ENCODE results near the gene CDC37. TPM values are rescaled to one million over a fixed set of nuclear protein-coding genes. Genes with fewer than 3 reads are reported as not detected.
"Not testable (repeated sequence)": the region's sequence is repeated elsewhere in the genome, so short reads cannot be mapped to it uniquely, and the experiment has no call there.

Gene CDC37
- total RNA-seq, 1 experiment from 2014 or later: 560 TPM

GRCh38 chr19:10399878-10400277, 3.5 kb downstream of the CDC37 start:
- Histone ChIP-seq H3K4me3 (ENCODE audit: low read length) (no peak overlapping the region), H3K9me3 (ENCODE audit: low read length) (no peaks in the 10 kb centered on the region), H3K9ac (ENCODE audit: low read length) (no peak overlapping the region), H3F3A (ENCODE audit: low read length, unreplicated experiment) (no peaks in the 10 kb centered on the region), H4K20me1 (ENCODE audit: low read length) (peaks cover 41% of the 10 kb centered on the region), H3K36me3 (ENCODE audit: low read depth, low read length) (peaks cover 32% of the 10 kb centered on the region), H3K27ac (ENCODE audit: low read length) (no peak overlapping the region), H3K4me2 (ENCODE audit: low read length) (no peak overlapping the region), H3K27me3 (ENCODE audit: low read length) (no peaks in the 10 kb centered on the region), H3K4me1 (ENCODE audit: insufficient read depth, low read length) (peaks cover 19% of the 10 kb centered on the region), H2AFZ (ENCODE audit: low read length) (no peak overlapping the region), H3K9me2 (replicated peaks; ENCODE audit: low read length) (no peaks in the 10 kb centered on the region), H3K79me2 (ENCODE audit: low read length) (peaks cover 72% of the 10 kb centered on the region)
- intact Hi-C loops (cut with micrococcal nuclease): no loop called here
- TF ChIP-seq CTCF (conservative IDR thresholded peaks at IDR 0.05; ENCODE audit: low read depth, low read length) (no peak), EZH2phosphoT487 (IDR thresholded peaks at IDR 0.05; ENCODE audit: borderline replicate concordance, low read length) (no peak), EZH2 (IDR thresholded peaks at IDR 0.05; ENCODE audit: low read length, unreplicated experiment) (no peak)
- no TSS peak for BruUV-seq (replicated peaks)
- ChIA-PET POLR2A (ENCODE audit: unreplicated experiment) (no interaction called here), CTCF (no interaction called here)
- no peak for DNase-seq
- ATAC-seq: no peak

- BruUV-seq (replicated peaks); H2AFZ ChIP-seq (ENCODE audit: low read length); H3K27me3 ChIP-seq (ENCODE audit: low read length); DNase-seq; CTCF ChIA-PET; H3F3A ChIP-seq (ENCODE audit: low read length, unreplicated experiment); POLR2A ChIA-PET (ENCODE audit: unreplicated experiment); intact Hi-C loops (cut with micrococcal nuclease); H3K4me3 ChIP-seq (ENCODE audit: low read length); ATAC-seq; H3K9me2 ChIP-seq (replicated peaks; ENCODE audit: low read length); H3K27ac ChIP-seq (ENCODE audit: low read length); H3K9me3 ChIP-seq (ENCODE audit: low read length); H3K4me2 ChIP-seq (ENCODE audit: low read length); H3K9ac ChIP-seq (ENCODE audit: low read length): not testable (repeated sequence)
- Histone ChIP-seq H3K36me3 (ENCODE audit: low read depth, low read length) (peaks cover 34% of the 10 kb centered on the region), H3K79me2 (ENCODE audit: low read length) (peaks cover 72% of the 10 kb centered on the region), H4K20me1 (ENCODE audit: low read length) (peaks cover 41% of the 10 kb centered on the region), H3K4me1 (ENCODE audit: insufficient read depth, low read length) (peaks cover 18% of the 10 kb centered on the region)
Measured at GRCh38 chr19:10399340-10399739, 4.0 kb downstream of the CDC37 start.

GRCh38 chr19:10398819-10399218, 4.5 kb downstream of the CDC37 start:
- TF ChIP-seq CTCF (conservative IDR thresholded peaks at IDR 0.05; ENCODE audit: low read depth, low read length): no peak
- TF ChIP-seq EZH2 (IDR thresholded peaks at IDR 0.05; ENCODE audit: low read length, unreplicated experiment): no peak
- no peak for TF ChIP-seq EZH2phosphoT487 (IDR thresholded peaks at IDR 0.05; ENCODE audit: borderline replicate concordance, low read length)
- H3F3A ChIP-seq (ENCODE audit: low read length, unreplicated experiment): no peaks in the 10 kb centered on the region
- no TSS peak for BruUV-seq (replicated peaks)
- ChIA-PET POLR2A (ENCODE audit: unreplicated experiment) (no interaction called here), CTCF (no interaction called here)
- peaks cover 41% of the 10 kb centered on the region for H4K20me1 ChIP-seq (ENCODE audit: low read length)
- no peak for DNase-seq
- H3K9me2 ChIP-seq (replicated peaks; ENCODE audit: low read length): no peaks in the 10 kb centered on the region
- no peak overlapping the region for H3K4me2 ChIP-seq (ENCODE audit: low read length)
- H3K27ac ChIP-seq (ENCODE audit: low read length): no peak overlapping the region
- no peaks in the 10 kb centered on the region for H3K27me3 ChIP-seq (ENCODE audit: low read length)
- no peak overlapping the region for H3K9ac ChIP-seq (ENCODE audit: low read length)
- H3K36me3 ChIP-seq (ENCODE audit: low read depth, low read length): peaks cover 34% of the 10 kb centered on the region
- ATAC-seq: no peak
- H3K4me1 ChIP-seq (ENCODE audit: insufficient read depth, low read length): peaks cover 18% of the 10 kb centered on the region
- H2AFZ ChIP-seq (ENCODE audit: low read length): no peak overlapping the region
- intact Hi-C loops (cut with micrococcal nuclease): no loop called here
- no peak overlapping the region for H3K4me3 ChIP-seq (ENCODE audit: low read length)
- no peaks in the 10 kb centered on the region for H3K9me3 ChIP-seq (ENCODE audit: low read length)
- H3K79me2 ChIP-seq (ENCODE audit: low read length): peaks cover 72% of the 10 kb centered on the region

Data from PC-3 (cell line).